Measurements from ENCODE around the gene VNN1. TPM values are rescaled to one million over a fixed set of nuclear protein-coding genes. Genes with fewer than 3 reads are reported as not detected.
A peak's percentile ranks its signal among the peaks of the same experiment; 100 is the strongest.

Gene VNN1
- polyA plus RNA-seq (ENCODE audit: insufficient read length in 4 of 4) = under 1 TPM; 0.05 to 0.31 (median 0.14) TPM

GRCh38 chr6:132713352-132714134 lies at the start of gene VNN1:
VNN1 (minus strand) TSS chr6:132714055; CDS start chr6:132714035, 20 bp downstream.
- DNase-seq (ENCODE audit: low read depth in 4 of 4, low spot score in 3 of 4) = no peak

- peak in 2 of 4 donors; percentile 14 to 27 for DNase-seq (ENCODE audit: low read depth in 4 of 4, low spot score in 3 of 4)
Measured at GRCh38 chr6:132763269-132763668, 49.4 kb upstream of the VNN1 start.

GRCh38 chr6:132760256-132760655 lies 46.4 kb upstream of the VNN1 start:
- no peak for DNase-seq (ENCODE audit: low read depth in 4 of 4, low spot score in 3 of 4)

DNA sequence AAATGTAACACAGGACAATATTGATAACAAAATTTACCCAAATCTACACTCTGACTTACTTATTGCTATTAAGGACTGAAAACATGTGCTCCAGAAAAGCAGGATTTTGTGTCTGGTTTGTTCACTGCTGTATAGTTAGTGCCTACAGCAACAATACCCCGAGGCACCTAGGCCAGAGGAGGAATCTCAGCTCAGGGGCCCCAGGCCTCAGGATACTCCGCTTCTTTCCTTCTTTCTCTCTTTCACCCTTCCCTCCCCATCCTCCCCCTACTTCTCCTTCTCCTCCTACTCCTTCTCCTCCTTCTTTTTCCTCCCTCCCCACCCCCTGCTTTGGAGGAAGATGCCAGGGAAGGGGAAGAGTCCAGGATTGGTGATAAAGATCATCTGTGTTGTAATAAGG lies 44.8 kb upstream of the VNN1 start:
- no peak for DNase-seq (ENCODE audit: low read depth in 4 of 4, low spot score in 3 of 4)

GRCh38 chr6:132752255-132752654 lies 38.4 kb upstream of the VNN1 start:
- no peak for DNase-seq (ENCODE audit: low read depth in 4 of 4, low spot score in 3 of 4)

- DNase-seq (ENCODE audit: low read depth in 4 of 4, low spot score in 3 of 4) = no peak
Measured at GRCh38 chr6:132751828-132752227, 38.0 kb upstream of the VNN1 start.

GRCh38 chr6:132751306-132751705 lies 37.5 kb upstream of the VNN1 start:
- DNase-seq (ENCODE audit: low read depth in 4 of 4, low spot score in 3 of 4) = no peak

DNA sequence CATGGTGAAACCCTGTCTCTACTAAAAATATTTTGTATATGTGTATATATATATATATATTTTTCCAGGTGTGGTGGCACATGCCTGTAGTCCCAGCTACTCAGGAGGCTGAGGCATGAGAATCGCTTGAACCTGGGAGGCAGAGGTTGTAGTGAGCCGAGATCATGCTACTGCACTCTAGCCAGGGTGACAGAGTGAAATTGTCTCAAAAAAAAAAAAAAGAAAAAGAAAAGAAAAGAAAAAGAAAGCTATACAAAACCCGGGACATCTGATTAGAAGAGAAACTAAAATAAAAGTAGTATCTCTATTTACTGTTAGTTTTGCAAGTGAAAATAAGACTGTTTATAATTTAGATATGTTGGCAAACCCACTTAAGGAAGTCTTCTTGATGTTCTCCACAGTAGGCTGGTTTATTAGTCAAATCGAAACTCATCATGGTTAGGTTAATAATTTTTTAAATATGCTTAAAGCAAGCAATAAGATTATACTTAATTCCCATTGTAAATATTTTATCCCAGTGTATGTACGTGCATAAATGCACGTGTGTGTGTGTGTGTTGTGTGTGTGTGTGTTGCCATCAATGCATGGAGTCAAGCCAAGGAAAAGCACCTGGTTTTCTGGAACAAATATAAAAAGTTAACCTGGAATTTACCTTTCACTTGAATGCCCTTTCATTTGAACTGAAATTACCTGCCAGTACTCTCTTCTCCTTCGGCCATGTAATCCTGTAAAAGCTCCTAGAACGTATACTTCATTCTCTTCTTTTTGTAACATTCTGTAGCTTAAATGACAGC lies 36.8 kb upstream of the VNN1 start:
- no peak for DNase-seq (ENCODE audit: low read depth in 4 of 4, low spot score in 3 of 4)

- DNase-seq (ENCODE audit: low read depth in 4 of 4, low spot score in 3 of 4) = no peak
Measured at GRCh38 chr6:132749111-132749510, 35.3 kb upstream of the VNN1 start.

GRCh38 chr6:132748446-132748845 lies 34.6 kb upstream of the VNN1 start:
- no peak for DNase-seq (ENCODE audit: low read depth in 4 of 4, low spot score in 3 of 4)

- DNase-seq (ENCODE audit: low read depth in 4 of 4, low spot score in 3 of 4) = no peak
Measured at GRCh38 chr6:132746048-132746447, 32.2 kb upstream of the VNN1 start.

DNA sequence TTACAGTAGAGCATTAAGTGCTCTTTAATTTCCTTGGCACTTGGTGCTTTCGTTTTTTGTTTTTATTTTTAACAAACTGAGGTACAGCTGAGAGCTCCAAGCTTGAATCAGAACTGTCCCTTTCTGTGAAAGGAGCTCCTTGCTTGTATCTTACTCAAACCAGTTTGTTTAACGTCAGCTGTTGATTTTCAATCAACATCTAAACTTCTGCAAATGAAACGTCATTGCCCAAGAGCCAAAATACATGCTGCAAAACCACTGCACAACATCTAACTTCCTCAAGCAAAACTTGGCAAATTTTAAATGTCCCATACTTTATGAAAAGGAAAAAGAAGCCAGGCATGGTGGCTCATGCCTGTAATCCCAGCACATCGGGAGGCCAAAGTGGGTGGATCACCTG lies 28.6 kb upstream of the VNN1 start:
- DNase-seq (ENCODE audit: low read depth in 4 of 4, low spot score in 3 of 4) = no peak

GRCh38 chr6:132741281-132741680 lies 27.4 kb upstream of the VNN1 start:
- DNase-seq (ENCODE audit: low read depth in 4 of 4, low spot score in 3 of 4) = no peak

- no peak for DNase-seq (ENCODE audit: low read depth in 4 of 4, low spot score in 3 of 4)
Measured at GRCh38 chr6:132736239-132736638, 22.4 kb upstream of the VNN1 start.

- DNase-seq (ENCODE audit: low read depth in 4 of 4, low spot score in 3 of 4) = no peak
Measured at GRCh38 chr6:132734694-132735236, 20.9 kb upstream of the VNN1 start.

- no peak for DNase-seq (ENCODE audit: low read depth in 4 of 4, low spot score in 3 of 4)
Measured at GRCh38 chr6:132733814-132734213, 20.0 kb upstream of the VNN1 start.

GRCh38 chr6:132733283-132733682 lies 19.4 kb upstream of the VNN1 start:
- no peak for DNase-seq (ENCODE audit: low read depth in 4 of 4, low spot score in 3 of 4)

GRCh38 chr6:132731086-132731485 lies 17.2 kb upstream of the VNN1 start:
- DNase-seq (ENCODE audit: low read depth in 4 of 4, low spot score in 3 of 4) = no peak

DNA sequence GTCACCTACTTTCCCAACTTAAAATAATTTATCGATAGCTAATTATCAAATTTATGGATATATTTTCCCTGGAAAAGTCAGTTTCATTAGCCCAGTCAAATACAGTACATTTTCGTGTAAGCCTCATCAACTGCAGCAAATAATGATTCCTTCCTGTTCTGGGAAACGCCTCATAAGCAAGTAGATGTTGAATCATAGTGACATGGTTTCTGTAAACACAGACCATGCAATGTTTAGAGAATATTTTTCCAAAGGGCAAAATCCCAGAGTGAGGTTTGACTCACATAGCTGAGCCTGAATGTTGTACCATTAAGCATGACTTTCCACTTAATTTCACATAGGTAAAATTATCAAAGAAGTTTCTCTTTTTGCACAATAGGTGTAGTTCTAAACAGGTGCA lies 16.7 kb upstream of the VNN1 start:
- no peak for DNase-seq (ENCODE audit: low read depth in 4 of 4, low spot score in 3 of 4)

DNA sequence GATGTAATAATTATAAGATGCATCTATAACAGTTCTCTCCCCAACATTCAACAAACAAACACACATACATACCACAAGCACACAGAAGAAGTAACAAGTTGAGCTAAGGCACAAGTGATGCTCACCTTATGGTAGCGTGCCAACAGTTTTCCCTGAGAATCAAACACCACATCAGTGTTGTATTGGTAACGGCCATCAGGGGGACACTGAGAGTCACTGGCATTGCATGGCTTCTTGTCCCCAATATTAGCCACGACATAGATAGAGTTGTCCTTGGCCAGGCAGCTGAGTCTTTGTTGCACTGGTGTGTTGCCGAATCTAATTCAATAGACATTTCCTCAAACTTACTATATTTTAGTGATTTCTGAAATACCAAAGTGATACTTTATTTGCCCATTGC lies 14.8 kb upstream of the VNN1 start:
- no peak for DNase-seq (ENCODE audit: low read depth in 4 of 4, low spot score in 3 of 4)

DNA sequence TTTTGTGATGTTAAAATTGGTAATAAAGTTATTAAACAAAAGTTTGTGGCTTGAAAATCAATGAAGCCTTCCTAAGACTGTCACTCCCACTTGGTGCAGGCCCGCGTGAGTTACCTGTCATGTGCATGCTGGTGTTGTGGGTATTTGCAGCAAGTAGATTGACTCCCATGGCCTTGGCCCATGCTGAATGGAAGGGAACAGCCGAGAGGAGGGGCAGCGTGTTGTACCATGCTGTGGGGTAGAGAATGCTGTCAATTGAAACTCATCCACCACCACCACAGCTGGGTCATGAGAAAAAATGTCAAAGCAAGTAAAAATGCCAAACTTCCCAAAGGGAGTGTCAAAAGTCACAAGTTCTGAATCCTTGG lies 12.7 kb upstream of the VNN1 start:
- no peak for DNase-seq (ENCODE audit: low read depth in 4 of 4, low spot score in 3 of 4)
